ENCODE data around the gene TUBA3D. TPM values are rescaled to one million over a fixed set of nuclear protein-coding genes. Genes with fewer than 3 reads are reported as not detected.
"Not testable (repeated sequence)": the region's sequence is repeated elsewhere in the genome, so short reads cannot be mapped to it uniquely, and the experiment has no call there.

The TUBA3D gene
- total RNA-seq, 1 donor from 2014 or later, result not detected

- TF ChIP-seq CTCF (IDR thresholded peaks at IDR 0.05; ENCODE audit: unreplicated experiment), result no peak
- Mint-ChIP-seq H3K4me3 (no peak overlapping the region), H3K9me3 (no peaks in the 10 kb centered on the region), H3K4me1 (no peaks in the 10 kb centered on the region), H3K27ac (no peak overlapping the region), H3K27me3 (ENCODE audit: low read depth) (no peaks in the 10 kb centered on the region), H3K36me3 (peaks cover 5% of the 10 kb centered on the region)
- DNase-seq (ENCODE audit: low spot score in 2 of 2, unreplicated experiment in 2 of 2), result no peak
Observed at GRCh38 chr2:131516011-131516410, 40.1 kb downstream of the TUBA3D start.

GRCh38 chr2:131516621-131517020 lies 40.7 kb downstream of the TUBA3D start:
- H3K4me3 Mint-ChIP-seq; H3K27me3 Mint-ChIP-seq (ENCODE audit: low read depth); H3K9me3 Mint-ChIP-seq; H3K27ac Mint-ChIP-seq; H3K36me3 Mint-ChIP-seq; H3K4me1 Mint-ChIP-seq; DNase-seq (ENCODE audit: low spot score in 2 of 2, unreplicated experiment in 2 of 2): not testable (repeated sequence)

GRCh38 chr2:131517106-131517831 lies 41.4 kb downstream of the TUBA3D start:
- no peaks in the 10 kb centered on the region for H3K27me3 Mint-ChIP-seq (ENCODE audit: low read depth)
- no peaks in the 10 kb centered on the region for H3K9me3 Mint-ChIP-seq
- DNase-seq (ENCODE audit: low spot score in 2 of 2, unreplicated experiment in 2 of 2), result no peak
- no peak overlapping the region for H3K27ac Mint-ChIP-seq
- no peak overlapping the region for H3K4me3 Mint-ChIP-seq
- H3K4me1 Mint-ChIP-seq, result no peaks in the 10 kb centered on the region
- peaks cover 5% of the 10 kb centered on the region for H3K36me3 Mint-ChIP-seq
- no peak for TF ChIP-seq CTCF (IDR thresholded peaks at IDR 0.05; ENCODE audit: unreplicated experiment)

- not testable (repeated sequence) for H3K4me3 Mint-ChIP-seq; H3K27ac Mint-ChIP-seq; H3K27me3 Mint-ChIP-seq (ENCODE audit: low read depth)
Observed at GRCh38 chr2:131517856-131518255, 41.9 kb downstream of the TUBA3D start.

GRCh38 chr2:131518531-131518930 lies 42.6 kb downstream of the TUBA3D start:
- H3K4me1 Mint-ChIP-seq; H3K4me3 Mint-ChIP-seq; DNase-seq (ENCODE audit: low spot score in 2 of 2, unreplicated experiment in 2 of 2); H3K27me3 Mint-ChIP-seq (ENCODE audit: low read depth); H3K27ac Mint-ChIP-seq; H3K9me3 Mint-ChIP-seq; H3K36me3 Mint-ChIP-seq: not testable (repeated sequence)

More at GRCh38 chr2:131517856-131518255, 41.9 kb downstream of the TUBA3D start:
- not testable (repeated sequence) for DNase-seq (ENCODE audit: low spot score in 2 of 2, unreplicated experiment in 2 of 2); H3K36me3 Mint-ChIP-seq; H3K4me1 Mint-ChIP-seq; H3K9me3 Mint-ChIP-seq

DNA sequence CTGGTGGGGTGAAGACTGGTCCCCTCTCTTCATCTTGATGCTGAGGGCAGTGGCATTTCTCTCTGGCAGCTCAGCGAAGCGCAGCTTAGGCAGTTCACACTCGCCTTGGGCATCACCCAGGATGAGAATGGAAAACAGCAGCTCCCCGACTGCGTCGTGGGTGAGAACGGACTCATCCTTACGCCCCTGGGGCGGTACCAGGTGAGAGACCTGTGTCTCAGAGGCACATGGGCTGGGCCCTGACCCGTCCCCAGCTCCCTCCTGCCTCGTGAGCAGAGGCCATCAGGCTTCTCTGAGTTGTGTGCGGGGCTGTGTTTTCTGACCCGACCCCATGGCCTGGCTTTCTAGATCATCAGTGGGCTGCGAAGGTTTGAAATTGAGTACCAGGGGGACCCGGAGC lies 43.5 kb downstream of the TUBA3D start:
- Mint-ChIP-seq H3K4me1 (no peaks in the 10 kb centered on the region), H3K27me3 (ENCODE audit: low read depth) (no peaks in the 10 kb centered on the region), H3K27ac (no peak overlapping the region), H3K4me3 (no peak overlapping the region), H3K9me3 (no peaks in the 10 kb centered on the region), H3K36me3 (peaks cover 5% of the 10 kb centered on the region)
- TF ChIP-seq CTCF (IDR thresholded peaks at IDR 0.05; ENCODE audit: unreplicated experiment), result no peak
- DNase-seq (ENCODE audit: low spot score in 2 of 2, unreplicated experiment in 2 of 2), result no peak

DNA sequence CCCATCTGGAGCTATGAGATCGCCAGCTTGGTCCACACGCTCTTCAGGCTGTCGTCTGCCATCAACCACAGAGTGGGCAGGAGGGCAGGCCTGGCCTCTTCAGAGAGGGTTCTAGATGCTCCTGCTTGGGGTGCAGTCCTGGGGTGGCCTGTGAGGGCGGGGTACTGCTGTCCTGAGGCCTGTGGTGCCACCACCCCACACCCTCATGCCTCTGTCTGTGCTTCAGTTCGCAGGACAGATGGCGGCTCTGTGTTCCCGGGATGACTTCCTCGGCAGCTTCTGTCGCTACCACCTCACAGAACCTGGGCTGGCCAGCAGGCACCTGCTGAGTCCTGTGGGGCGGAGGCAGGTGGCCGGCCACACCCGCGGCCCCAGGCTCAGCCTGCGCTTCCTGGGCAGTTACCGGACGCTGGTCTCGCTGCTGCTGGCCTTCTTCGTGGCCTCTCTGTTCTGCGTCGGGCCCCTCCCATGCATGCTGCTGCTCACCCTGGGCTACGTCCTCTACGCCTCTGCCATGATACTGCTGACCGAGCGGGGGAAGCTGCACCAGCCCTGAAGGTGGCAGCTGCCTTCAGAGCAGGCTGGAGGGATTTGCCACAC lies 44.1 kb downstream of the TUBA3D start:
- not testable (repeated sequence) for DNase-seq (ENCODE audit: low spot score in 2 of 2, unreplicated experiment in 2 of 2); H3K27me3 Mint-ChIP-seq (ENCODE audit: low read depth); H3K27ac Mint-ChIP-seq; H3K4me3 Mint-ChIP-seq; H3K36me3 Mint-ChIP-seq; H3K9me3 Mint-ChIP-seq; H3K4me1 Mint-ChIP-seq
